Activated B cell treated with CpG ODN at 0.5 μM for 24 hours (primary cell): ENCODE measurements around the gene PFKFB3. TPM values are rescaled to one million over a fixed set of nuclear protein-coding genes. Genes with fewer than 3 reads are reported as not detected.

Source experiments
- ATAC-seq: fragments of 200-7000 bp; cut with Tn5 transposase; one replicate; pipeline ENCODE4 v1.10.0; 2021; ENCODE audit warnings: low read depth, mild to moderate bottlenecking, moderate library complexity
- CTCF ChIA-PET: fragments of 350-600 bp; sonication (Branson Sonifier 250); formaldehyde crosslinking; loops from one replicate; lab custom pipeline; 2021; ENCODE audit warnings: antibody characterized with exemption; lab: Charles Lee
- POLR2A ChIA-PET: fragments of 350-600 bp; sonication (Branson Sonifier 250); formaldehyde crosslinking; loops from one replicate; lab custom pipeline; 2021; ENCODE audit warnings: antibody characterized with exemption; lab: Charles Lee
- DNase-seq: peaks from one replicate; pipeline ENCODE4 v3.0.0; 2022
- H3K27ac Mint-ChIP-seq: one replicate; pipeline ENCODE4 v1.8.0; 2020; ENCODE audit warnings: mixed read lengths
- H3K27me3 Mint-ChIP-seq: one replicate; pipeline ENCODE4 v1.8.0; 2021; ENCODE audit warnings: mixed read lengths
- H3K36me3 Mint-ChIP-seq: one replicate; pipeline ENCODE4 v1.8.0; 2021; ENCODE audit warnings: low read depth, mixed read lengths
- H3K4me1 Mint-ChIP-seq: one replicate; pipeline ENCODE4 v1.8.0; 2021; ENCODE audit warnings: mixed read lengths
- H3K4me3 Mint-ChIP-seq: one replicate; pipeline ENCODE4 v1.8.0; 2020; ENCODE audit warnings: mild to moderate bottlenecking, mixed read lengths
- H3K9me3 Mint-ChIP-seq: one replicate; pipeline ENCODE4 v1.8.0; 2020; ENCODE audit warnings: mixed read lengths
- CTCF ChIP-seq: fragments of 200-600 bp; IDR thresholded peaks from one replicate; pipeline ENCODE4 v1.8.0; 2022; ENCODE audit warnings: antibody characterized with exemption, mild to moderate bottlenecking
- intact Hi-C: fragments of 100-400 bp; cut with micrococcal nuclease; formaldehyde crosslinking; loops from one replicate; pipeline ENCODE4 v1.15.1; 2024
- total RNA-seq: library from RNA; stranded (reverse); gene quantifications from 2 replicates; pipeline ENCODE4 v1.2.3, GENCODE V29; 2022

Gene PFKFB3
- total RNA-seq = 96.7 and 105 TPM in 2 replicates

GRCh38 chr10:6202684-6203330 lies at the start of gene PFKFB3:
TSS of gene PFKFB3 (plus strand) at chr10:6202932. CDS start at chr10:6203261, 329 bp downstream.
- ChIA-PET POLR2A (interaction anchor here (0.5 to 6.8 kb wide), 42 partner anchors 11 to 1445 kb away, joined by 3 to 245 read pairs (median 5); no protein-coding TSS in a partner anchor), CTCF (interaction anchor here (0.6 to 7.8 kb wide), 35 partner anchors 15 to 226 kb away, joined by 3 to 295 read pairs (median 5); no protein-coding TSS in a partner anchor)
- Mint-ChIP-seq H3K9me3 (no peaks in the 10 kb centered on the region), H3K27me3 (no peaks in the 10 kb centered on the region), H3K4me1 (peaks cover 33% of the 10 kb centered on the region), H3K27ac (peak within 1 kb of the TSS; percentile 82), H3K4me3 (peak within 1 kb of the TSS; percentile 97), H3K36me3 (peaks cover 9% of the 10 kb centered on the region)
- peak; percentile 72 for ATAC-seq
- intact Hi-C loops = loop anchor here (1.0 to 5.0 kb wide), 11 partner anchors 40 to 313 kb away; partner anchors contain the start of genes FBH1, IL15RA and RBM17
- DNase-seq = peak; percentile 96
- TF ChIP-seq CTCF = no peak

GRCh38 chr10:6153845-6154244 lies 48.9 kb upstream of the PFKFB3 start:
- CTCF ChIA-PET = interaction anchor here (2.1 kb wide), 1 partner anchor 248 kb away, joined by 8 read pairs; no protein-coding TSS in a partner anchor
- DNase-seq = no peak
- POLR2A ChIA-PET = interaction anchor here (1.4 kb wide), 1 partner anchor 9 kb away, joined by 3 read pairs; no protein-coding TSS in a partner anchor
- H3K27me3 Mint-ChIP-seq = no peaks in the 10 kb centered on the region
- intact Hi-C loops = loop anchor here (10.0 kb wide), 1 partner anchor 709 kb away; no protein-coding TSS in a partner anchor
- ATAC-seq = no peak
- no peaks in the 10 kb centered on the region for H3K9me3 Mint-ChIP-seq
- no peak for TF ChIP-seq CTCF
- H3K4me3 Mint-ChIP-seq = no peak overlapping the region
- no peaks in the 10 kb centered on the region for H3K36me3 Mint-ChIP-seq
- peaks cover 22% of the 10 kb centered on the region for H3K4me1 Mint-ChIP-seq
- no peak overlapping the region for H3K27ac Mint-ChIP-seq

GRCh38 chr10:6154566-6154965 lies 48.2 kb upstream of the PFKFB3 start:
- ChIA-PET CTCF (no interaction called here), POLR2A (interaction anchor here (1.4 kb wide), 1 partner anchor 9 kb away, joined by 3 read pairs; no protein-coding TSS in a partner anchor)
- Mint-ChIP-seq H3K9me3 (no peaks in the 10 kb centered on the region), H3K4me1 (peaks cover 18% of the 10 kb centered on the region), H3K4me3 (no peak overlapping the region), H3K36me3 (no peaks in the 10 kb centered on the region), H3K27me3 (no peaks in the 10 kb centered on the region), H3K27ac (no peak overlapping the region)
- DNase-seq (no peak), ATAC-seq (no peak)
- no peak for TF ChIP-seq CTCF
- intact Hi-C loops = loop anchor here (10.0 kb wide), 1 partner anchor 710 kb away; no protein-coding TSS in a partner anchor

- Mint-ChIP-seq H3K36me3 (no peaks in the 10 kb centered on the region), H3K4me1 (peaks cover 8% of the 10 kb centered on the region), H3K27ac (no peak overlapping the region), H3K4me3 (no peak overlapping the region), H3K9me3 (no peaks in the 10 kb centered on the region), H3K27me3 (no peaks in the 10 kb centered on the region)
- ChIA-PET CTCF (no interaction called here), POLR2A (no interaction called here)
- intact Hi-C loops = loop anchor here (10.0 kb wide), 1 partner anchor 713 kb away; no protein-coding TSS in a partner anchor
- ATAC-seq = no peak
- DNase-seq = no peak
- no peak for TF ChIP-seq CTCF
Measured at GRCh38 chr10:6158276-6158675, 44.5 kb upstream of the PFKFB3 start.

GRCh38 chr10:6161921-6162320 lies 40.8 kb upstream of the PFKFB3 start:
- peaks cover 5% of the 10 kb centered on the region for H3K36me3 Mint-ChIP-seq
- no peak overlapping the region for H3K27ac Mint-ChIP-seq
- ChIA-PET POLR2A (interaction anchor here (0.6 to 2.9 kb wide), 5 partner anchors 12 to 239 kb away, joined by 3 to 34 read pairs (median 15); partner anchors contain the start of gene PFKFB3), CTCF (interaction anchor here (2.2 kb wide), 1 partner anchor 11 kb away, joined by 21 read pairs; no protein-coding TSS in a partner anchor)
- DNase-seq = no peak
- no peaks in the 10 kb centered on the region for H3K27me3 Mint-ChIP-seq
- TF ChIP-seq CTCF = no peak
- no peak overlapping the region for H3K4me3 Mint-ChIP-seq
- no peaks in the 10 kb centered on the region for H3K9me3 Mint-ChIP-seq
- H3K4me1 Mint-ChIP-seq = peaks cover 28% of the 10 kb centered on the region
- intact Hi-C loops = loop anchor here (2.0 to 5.0 kb wide), 4 partner anchors 73 to 1310 kb away; partner anchors contain the start of genes IL15RA and RBM17
- no peak for ATAC-seq
